Left forelimb (tissue), 1 donor: ENCODE data around the gene KAZN.

Source experiments
- DNase-seq: peaks from one replicate; pipeline ENCODE4 v3.0.0-alpha.2; 2018; ENCODE audit warnings: low spot score

The KAZN gene

DNA sequence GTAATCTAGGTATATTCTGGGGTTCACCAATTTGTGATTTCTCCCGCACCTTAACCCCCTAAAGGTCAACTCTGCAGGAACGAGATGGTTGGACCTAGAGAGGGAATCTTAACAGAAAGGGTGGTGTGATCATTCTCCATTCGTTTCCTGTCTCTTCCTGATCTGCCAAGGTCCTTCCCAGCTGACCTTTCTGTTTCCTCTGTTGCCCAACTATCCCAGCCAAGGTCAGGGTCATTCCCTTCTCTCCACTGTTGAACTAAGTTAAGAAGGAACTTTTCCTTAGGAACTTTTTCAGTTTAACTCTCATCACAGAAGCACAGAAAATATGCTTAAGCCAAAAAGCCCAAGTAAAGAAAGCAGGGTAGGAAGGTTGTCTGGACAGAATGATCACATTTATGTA lies 49.3 kb downstream of the KAZN start:
- DNase-seq, result no peak

- no peak for DNase-seq
Measured at GRCh38 chr1:14648391-14648790, 49.9 kb downstream of the KAZN start.

DNA sequence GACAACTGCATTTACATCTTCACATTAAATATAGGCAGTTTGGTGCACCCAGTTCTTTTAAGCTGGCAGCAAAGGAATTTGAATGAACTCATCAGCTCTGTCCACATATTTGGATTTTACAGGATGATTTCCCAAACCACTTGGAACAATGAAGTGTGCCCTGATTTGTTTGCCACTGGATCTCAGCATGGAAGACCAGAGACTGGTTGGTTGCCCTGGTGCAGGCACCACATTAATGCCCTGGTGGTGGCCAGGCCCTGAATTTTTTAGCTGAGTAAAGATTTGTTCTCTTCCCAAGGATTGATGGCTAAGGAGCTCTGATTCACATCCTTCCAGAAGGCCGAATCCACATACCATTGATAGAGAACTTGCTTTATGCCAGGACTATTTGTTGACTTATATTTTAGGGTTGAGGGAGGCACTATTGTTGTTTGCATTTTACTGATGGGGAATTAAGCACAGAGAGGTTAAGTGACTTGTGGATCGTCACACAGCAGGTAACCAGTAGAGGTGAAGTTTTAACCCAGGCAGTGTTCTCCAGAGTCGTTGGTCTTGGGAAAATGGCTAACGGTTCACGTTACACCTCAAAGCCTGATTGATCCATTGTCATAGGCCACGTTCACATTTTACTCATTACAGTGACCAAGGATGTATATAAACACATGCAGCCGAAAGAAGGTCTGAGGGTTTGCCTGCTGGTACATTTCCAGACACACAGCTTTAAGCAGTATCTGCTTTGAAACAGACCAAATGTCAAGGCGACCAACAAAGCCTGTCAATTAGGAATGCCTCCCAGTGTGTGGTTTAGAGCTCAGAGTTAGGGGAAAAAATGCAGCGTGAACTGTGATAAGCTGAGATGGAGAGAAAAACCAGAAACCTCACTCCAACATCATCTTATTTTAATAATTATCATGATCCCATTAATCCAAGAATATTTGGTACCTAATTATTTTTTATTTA lies 50.7 kb downstream of the KAZN start:
- no peak for DNase-seq

GRCh38 chr1:14649976-14650375 lies 51.5 kb downstream of the KAZN start:
- DNase-seq, result no peak

- DNase-seq, result no peak
Measured at GRCh38 chr1:14650951-14651350, 52.5 kb downstream of the KAZN start.

DNA sequence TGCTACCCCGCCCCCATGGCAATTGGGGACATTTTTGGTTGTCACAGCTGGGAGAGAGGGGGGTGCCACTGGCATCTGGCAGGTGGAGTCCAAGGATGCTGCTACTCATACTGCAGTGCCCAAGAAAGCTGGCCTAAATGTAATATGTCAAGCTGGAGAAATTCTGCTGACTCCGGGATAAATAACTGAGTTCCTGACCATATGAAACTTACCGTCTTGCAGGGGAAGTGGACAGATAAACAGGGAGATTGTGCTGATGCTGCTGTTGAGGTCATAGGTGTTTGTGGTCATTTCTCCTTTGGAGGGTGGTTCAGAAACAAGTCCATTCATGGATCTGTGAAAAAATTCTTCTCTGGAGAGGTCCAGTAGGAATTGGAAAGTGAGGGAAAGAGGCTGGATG lies 54.4 kb downstream of the KAZN start:
- DNase-seq, result no peak

DNA sequence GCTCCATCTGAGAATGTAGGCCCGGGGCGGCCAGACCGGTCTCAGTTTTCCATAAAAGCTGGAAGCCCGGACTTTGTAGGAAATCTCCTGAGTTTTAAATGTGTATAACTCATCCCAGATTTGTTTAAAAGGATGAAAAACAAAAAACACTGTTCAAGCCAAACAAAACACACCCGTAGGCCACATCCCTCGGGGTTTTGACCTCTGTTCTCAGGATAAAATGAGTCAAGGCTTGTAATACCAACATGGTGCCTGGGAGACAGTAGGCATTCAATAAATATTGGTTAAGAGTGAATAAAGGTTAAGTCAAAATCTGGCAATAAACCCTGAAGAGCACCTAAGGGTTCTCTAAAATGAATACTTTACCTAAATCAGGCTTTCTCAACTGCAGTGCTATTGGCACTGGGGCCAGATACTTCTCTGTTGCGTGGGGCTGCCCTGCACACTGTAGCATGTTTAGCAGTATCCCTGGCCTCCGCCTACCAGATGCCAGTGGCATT lies 55.0 kb downstream of the KAZN start:
- no peak for DNase-seq

DNA sequence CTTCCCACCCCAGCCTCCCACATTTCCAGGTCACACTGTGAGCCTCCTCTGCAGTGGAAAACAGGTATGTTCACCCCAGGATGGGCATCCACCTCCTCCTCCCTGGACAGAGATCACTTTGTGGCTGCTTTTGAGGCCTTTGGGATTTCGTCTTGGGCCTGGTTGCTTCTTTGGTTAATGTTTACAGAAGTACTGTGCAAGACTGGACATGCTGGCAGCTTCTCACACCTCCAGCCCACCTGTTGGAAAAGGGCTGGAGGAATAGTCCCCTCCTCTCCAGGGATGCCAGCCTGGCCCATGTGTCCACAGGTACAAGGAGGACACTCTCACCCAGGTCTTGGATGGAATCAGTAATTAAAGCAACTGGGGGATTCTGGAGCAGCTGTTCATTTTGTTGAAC lies 56.1 kb downstream of the KAZN start:
- no peak for DNase-seq

DNA sequence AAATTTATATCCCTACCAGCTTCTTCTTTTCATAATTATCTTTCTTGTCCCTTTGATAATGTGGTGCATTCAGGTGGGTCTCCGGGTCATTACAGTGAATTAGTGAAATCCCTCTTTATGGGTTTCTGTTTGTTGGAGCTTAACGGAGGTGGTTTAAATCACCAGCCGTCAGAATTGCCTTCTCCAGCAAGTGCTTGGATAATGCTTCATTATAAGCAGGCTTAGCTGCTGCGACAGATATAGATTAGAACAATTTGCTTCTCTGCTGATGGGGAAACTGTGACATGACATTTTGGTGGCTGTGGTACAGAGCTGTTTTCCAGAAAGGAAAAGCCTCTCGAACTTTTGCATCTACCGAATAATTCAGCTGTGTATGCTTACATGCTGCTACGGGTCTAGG lies 56.9 kb downstream of the KAZN start:
- no peak for DNase-seq

DNA sequence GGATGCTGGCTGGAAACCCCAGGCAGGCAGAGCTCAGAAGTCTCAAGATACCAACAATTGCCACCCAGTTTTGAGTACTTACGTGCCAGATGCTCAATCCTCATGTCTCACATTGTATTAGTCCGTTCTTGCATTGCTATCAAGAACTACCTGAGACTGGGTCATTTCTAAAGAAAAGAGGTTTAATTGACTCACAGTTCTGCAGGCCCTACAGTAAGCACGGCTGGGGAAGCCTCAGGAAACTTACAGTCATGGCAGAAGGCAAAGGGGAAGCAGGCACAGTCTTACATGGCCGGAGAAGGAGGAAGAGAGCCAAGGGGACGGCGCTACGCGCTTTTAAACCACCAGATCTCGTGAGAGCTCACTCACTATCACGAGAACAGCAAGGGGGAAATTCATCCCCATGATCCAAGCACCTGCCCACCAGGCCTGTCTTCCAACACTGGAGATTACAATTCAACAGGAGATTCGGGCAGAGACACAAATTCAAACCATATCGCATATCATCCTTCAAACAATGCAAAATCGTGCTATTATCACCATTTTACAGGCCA lies 58.0 kb downstream of the KAZN start:
- DNase-seq, result no peak

DNA sequence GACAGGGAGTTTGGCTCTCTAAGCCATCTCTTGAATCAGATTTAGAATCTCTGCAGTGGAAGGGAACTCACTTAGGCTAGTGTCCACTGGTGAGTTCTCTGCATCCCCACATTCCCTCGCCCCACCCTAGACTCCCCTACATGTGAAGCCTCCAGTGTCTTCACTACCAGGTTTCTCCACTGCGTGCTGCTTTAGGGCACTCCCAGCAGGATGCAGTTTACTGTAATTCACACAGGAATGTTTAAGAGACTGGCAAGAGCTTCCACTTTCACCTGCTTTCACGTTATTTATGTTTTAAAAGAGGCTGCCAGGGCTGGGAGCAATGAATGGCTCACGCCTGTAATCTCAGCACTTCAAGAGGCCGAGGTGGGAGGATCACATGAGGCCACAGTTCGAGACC lies 60.2 kb downstream of the KAZN start:
- DNase-seq, result no peak

DNA sequence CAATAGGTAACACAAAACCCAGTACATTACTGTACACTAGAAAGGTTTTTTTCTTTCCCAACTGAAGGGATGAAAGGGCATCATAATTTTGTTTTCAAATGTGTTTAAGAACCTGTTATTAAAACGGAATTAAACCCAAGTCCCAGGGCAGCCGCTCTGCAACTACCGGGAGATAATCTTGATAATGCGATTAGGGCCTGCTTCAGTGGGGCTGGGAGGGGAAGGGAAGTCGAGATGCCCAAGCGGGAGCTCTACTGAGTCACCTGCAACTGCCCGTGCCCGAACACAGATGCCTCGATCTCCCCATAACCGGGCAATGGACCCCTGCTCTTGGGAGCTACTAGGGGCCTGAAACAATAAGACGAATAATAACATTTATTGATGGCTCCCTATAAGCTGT lies 61.4 kb downstream of the KAZN start:
- no peak for DNase-seq

- DNase-seq, result no peak
Measured at GRCh38 chr1:14660801-14661200, 62.3 kb downstream of the KAZN start.

- DNase-seq, result no peak
Measured at GRCh38 chr1:14661222-14661621, 62.7 kb downstream of the KAZN start.

- no peak for DNase-seq
Measured at GRCh38 chr1:14662116-14662515, 63.6 kb downstream of the KAZN start.

DNA sequence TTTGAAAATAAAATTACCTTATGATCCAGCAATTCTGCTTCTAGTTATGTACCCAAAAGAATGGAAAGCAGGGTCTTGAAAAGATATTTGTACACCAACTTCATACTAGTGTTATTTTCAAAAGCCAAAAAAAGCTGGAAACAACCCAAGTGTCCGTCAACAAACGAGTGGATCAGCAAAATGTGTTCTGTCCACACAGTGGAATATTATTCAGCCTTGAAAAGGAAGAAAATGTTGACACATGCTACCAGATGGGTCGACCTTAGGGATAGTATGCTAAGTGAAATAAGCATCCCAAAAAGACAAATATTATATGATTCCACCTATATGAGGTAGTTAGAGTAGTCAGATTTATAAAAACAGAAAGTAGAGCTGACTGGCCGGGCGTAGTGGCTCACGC lies 65.3 kb downstream of the KAZN start:
- DNase-seq, result no peak

- no peak for DNase-seq
Measured at GRCh38 chr1:14666373-14666772, 67.9 kb downstream of the KAZN start.

GRCh38 chr1:14666962-14667650 lies 68.6 kb downstream of the KAZN start:
- no peak for DNase-seq

- no peak for DNase-seq
Measured at GRCh38 chr1:14667651-14667984, 69.1 kb downstream of the KAZN start.

DNA sequence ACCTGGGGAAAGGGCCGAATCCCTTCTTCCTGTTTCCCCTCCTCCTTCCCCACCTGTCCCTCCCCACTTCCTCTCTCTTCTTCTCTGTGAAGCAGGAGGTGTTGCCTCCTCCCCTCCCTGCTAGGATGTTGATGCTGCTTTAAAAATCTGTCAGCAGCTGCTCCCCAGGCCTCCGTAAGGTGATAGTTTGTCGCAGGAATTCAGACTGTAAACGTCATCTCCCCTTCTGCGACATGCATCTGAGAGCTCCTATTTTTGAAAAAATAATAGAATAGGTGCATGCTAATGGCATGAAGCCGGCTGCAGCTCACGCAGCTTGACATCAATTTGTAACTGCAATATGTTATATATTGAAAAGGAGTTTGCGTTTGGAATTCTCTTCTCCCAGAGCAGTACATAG lies 70.1 kb downstream of the KAZN start:
- DNase-seq, result no peak

DNA sequence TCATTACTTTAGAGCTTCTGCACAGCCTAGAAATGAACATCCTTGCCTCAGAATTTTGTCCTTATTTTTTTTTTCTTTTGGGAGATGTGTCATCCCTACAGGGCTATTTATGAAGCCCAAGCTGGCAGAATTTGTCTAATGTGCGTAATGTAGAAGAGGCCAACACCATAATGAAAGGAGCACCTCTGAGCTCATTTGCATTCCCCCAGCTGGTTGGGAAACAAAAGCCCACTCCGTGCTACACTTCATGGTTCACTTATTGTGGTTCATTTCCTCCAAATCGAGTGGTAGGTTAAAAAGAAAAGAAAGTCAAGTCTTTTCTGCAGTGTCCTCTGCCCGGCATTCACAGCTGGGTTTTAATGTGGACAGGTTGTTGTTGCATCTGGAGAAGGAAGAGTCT lies 73.5 kb downstream of the KAZN start:
- no peak for DNase-seq

- no peak for DNase-seq
Measured at GRCh38 chr1:14674030-14674429, 75.5 kb downstream of the KAZN start.

- no peak for DNase-seq
Measured at GRCh38 chr1:14676400-14676799, 77.9 kb downstream of the KAZN start.
